ENCODE measurements around the gene PCNT.

The PCNT gene

GRCh38 chr21:46334351-46335140, 10.6 kb downstream of the PCNT start:
- no peak for DNase-seq (ENCODE audit: low spot score)

- no peak for DNase-seq (ENCODE audit: low spot score)
Observed at GRCh38 chr21:46336603-46337002, 12.6 kb downstream of the PCNT start.

GRCh38 chr21:46340998-46341397, 17.0 kb downstream of the PCNT start:
- DNase-seq (ENCODE audit: low spot score), result no peak

GRCh38 chr21:46344219-46344915, 20.4 kb downstream of the PCNT start:
- DNase-seq (ENCODE audit: low spot score), result no peak

- DNase-seq (ENCODE audit: low spot score), result no peak
Observed at GRCh38 chr21:46345861-46346260, 21.9 kb downstream of the PCNT start.

- DNase-seq (ENCODE audit: low spot score), result no peak
Observed at GRCh38 chr21:46346296-46347202, 22.6 kb downstream of the PCNT start.

GRCh38 chr21:46347203-46347550, 23.2 kb downstream of the PCNT start:
- DNase-seq (ENCODE audit: low spot score), result no peak

- no peak for DNase-seq (ENCODE audit: low spot score)
Observed at GRCh38 chr21:46347791-46348381, 23.9 kb downstream of the PCNT start.

- no peak for DNase-seq (ENCODE audit: low spot score)
Observed at GRCh38 chr21:46349134-46349760, 25.3 kb downstream of the PCNT start.

- no peak for DNase-seq (ENCODE audit: low spot score)
Observed at GRCh38 chr21:46350571-46350970, 26.6 kb downstream of the PCNT start.

GRCh38 chr21:46350981-46351380, 27.0 kb downstream of the PCNT start:
- DNase-seq (ENCODE audit: low spot score), result no peak

- DNase-seq (ENCODE audit: low spot score), result no peak
Observed at GRCh38 chr21:46351476-46352163, 27.7 kb downstream of the PCNT start.

- no peak for DNase-seq (ENCODE audit: low spot score)
Observed at GRCh38 chr21:46352164-46352515, 28.2 kb downstream of the PCNT start.

GRCh38 chr21:46352913-46353312, 29.0 kb downstream of the PCNT start:
- no peak for DNase-seq (ENCODE audit: low spot score)

- no peak for DNase-seq (ENCODE audit: low spot score)
Observed at GRCh38 chr21:46354046-46354445, 30.1 kb downstream of the PCNT start.

- no peak for DNase-seq (ENCODE audit: low spot score)
Observed at GRCh38 chr21:46354518-46354917, 30.6 kb downstream of the PCNT start.

GRCh38 chr21:46355161-46356004, 31.4 kb downstream of the PCNT start:
- DNase-seq (ENCODE audit: low spot score), result no peak

- no peak for DNase-seq (ENCODE audit: low spot score)
Observed at GRCh38 chr21:46356005-46356338, 32.0 kb downstream of the PCNT start.

- no peak for DNase-seq (ENCODE audit: low spot score)
Observed at GRCh38 chr21:46356494-46357334, 32.8 kb downstream of the PCNT start.

GRCh38 chr21:46357335-46357604, 33.3 kb downstream of the PCNT start:
- no peak for DNase-seq (ENCODE audit: low spot score)
